ENCODE data around the gene CD22.

DNA sequence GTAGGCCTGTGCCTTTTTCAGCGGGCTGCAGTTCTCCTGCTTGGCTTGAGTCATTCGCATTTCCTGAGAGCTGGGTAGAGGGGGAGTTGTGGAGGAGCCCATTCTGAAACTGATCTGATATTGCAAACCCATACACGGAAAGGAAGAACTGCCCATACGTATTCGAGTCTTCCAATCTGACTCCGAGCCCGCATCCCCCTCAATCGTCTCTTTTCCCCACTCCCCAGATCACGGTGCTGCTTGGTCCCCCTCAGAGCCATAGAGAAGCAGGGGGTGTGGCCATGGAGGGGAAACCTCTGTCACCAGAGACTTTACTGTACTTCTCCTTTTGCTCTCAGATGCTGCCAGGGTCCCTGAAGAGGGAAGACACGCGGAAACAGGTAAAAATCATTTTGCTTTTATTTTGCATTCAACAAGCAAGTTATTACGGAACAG lies at the start of gene CD22:
- TF ChIP-seq, protein P1, sequence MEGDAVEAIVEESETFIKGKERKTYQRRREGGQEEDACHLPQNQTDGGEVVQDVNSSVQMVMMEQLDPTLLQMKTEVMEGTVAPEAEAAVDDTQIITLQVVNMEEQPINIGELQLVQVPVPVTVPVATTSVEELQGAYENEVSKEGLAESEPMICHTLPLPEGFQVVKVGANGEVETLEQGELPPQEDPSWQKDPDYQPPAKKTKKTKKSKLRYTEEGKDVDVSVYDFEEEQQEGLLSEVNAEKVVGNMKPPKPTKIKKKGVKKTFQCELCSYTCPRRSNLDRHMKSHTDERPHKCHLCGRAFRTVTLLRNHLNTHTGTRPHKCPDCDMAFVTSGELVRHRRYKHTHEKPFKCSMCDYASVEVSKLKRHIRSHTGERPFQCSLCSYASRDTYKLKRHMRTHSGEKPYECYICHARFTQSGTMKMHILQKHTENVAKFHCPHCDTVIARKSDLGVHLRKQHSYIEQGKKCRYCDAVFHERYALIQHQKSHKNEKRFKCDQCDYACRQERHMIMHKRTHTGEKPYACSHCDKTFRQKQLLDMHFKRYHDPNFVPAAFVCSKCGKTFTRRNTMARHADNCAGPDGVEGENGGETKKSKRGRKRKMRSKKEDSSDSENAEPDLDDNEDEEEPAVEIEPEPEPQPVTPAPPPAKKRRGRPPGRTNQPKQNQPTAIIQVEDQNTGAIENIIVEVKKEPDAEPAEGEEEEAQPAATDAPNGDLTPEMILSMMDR (IDR thresholded peaks at IDR 0.05; ENCODE audit: poor library complexity, severe bottlenecking) = no peak
- TF ChIP-seq RAD21 (conservative IDR thresholded peaks at IDR 0.05) = no peak
- TF ChIP-seq EP300 (conservative IDR thresholded peaks at IDR 0.05; ENCODE audit: poor library complexity, severe bottlenecking) = no peak

Data from neural cell (in vitro differentiated cells).